ENCODE results near the gene TMEM87A.

DNA sequence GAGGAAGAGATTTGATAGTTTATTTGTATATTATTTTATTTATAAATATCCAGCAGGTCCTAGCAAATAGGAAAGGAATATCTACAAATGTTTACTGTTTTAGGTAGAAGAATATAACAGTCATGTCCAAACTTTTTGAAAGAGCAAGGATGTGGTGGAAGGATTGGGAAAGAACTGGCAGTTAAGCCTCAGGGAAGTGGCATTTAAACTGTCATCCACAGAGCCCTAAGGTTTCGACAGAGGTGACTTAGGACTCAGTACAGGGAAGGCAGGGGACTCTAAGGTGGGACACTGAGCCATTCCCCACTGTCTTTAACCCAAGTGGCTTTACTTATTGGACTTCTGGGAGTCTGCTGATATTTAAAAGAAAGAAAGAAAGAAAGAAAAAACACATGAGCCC is 11.8 kb upstream of the TMEM87A start:
- TF ChIP-seq POLR2AphosphoS5 (IDR thresholded peaks at IDR 0.05) (no peak), POLR2A (IDR thresholded peaks at IDR 0.05) (no peak)
- TF ChIP-seq, protein P1, sequence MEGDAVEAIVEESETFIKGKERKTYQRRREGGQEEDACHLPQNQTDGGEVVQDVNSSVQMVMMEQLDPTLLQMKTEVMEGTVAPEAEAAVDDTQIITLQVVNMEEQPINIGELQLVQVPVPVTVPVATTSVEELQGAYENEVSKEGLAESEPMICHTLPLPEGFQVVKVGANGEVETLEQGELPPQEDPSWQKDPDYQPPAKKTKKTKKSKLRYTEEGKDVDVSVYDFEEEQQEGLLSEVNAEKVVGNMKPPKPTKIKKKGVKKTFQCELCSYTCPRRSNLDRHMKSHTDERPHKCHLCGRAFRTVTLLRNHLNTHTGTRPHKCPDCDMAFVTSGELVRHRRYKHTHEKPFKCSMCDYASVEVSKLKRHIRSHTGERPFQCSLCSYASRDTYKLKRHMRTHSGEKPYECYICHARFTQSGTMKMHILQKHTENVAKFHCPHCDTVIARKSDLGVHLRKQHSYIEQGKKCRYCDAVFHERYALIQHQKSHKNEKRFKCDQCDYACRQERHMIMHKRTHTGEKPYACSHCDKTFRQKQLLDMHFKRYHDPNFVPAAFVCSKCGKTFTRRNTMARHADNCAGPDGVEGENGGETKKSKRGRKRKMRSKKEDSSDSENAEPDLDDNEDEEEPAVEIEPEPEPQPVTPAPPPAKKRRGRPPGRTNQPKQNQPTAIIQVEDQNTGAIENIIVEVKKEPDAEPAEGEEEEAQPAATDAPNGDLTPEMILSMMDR (IDR thresholded peaks at IDR 0.05): no peak
